H1 (cell line): ENCODE results near the gene TDRD9. TPM values are rescaled to one million over a fixed set of nuclear protein-coding genes. Genes with fewer than 3 reads are reported as not detected.

Experiments
- CTCF ChIA-PET: fragments of 300-600 bp; sonication (Branson Sonifier 250); formaldehyde crosslinking; loops from one replicate; lab custom pipeline; 2021; ENCODE audit not compliant: partially characterized antibody; lab: Charles Lee
- POLR2A ChIA-PET: fragments of 300-600 bp; sonication (Branson Sonifier 250); formaldehyde crosslinking; loops from one replicate; lab custom pipeline; 2021; ENCODE audit warnings: inconsistent platforms; ENCODE audit not compliant: partially characterized antibody; lab: Charles Lee
- DNase-seq, 2 experiments: peaks; one replicate each; pipeline versions ENCODE4 v3.0.0 to v3.0.0-alpha.2; 2010 to 2022; ENCODE audit warnings: low spot score in 2 of 2, low read depth in 1 of 2, mixed read lengths in 1 of 2
- FAIRE-seq: peaks from 2 replicates; lab custom pipeline; 2011; peaks lifted over from hg19 to GRCh38; lab: Jason Lieb, UNC
- H2AFZ ChIP-seq: 2 replicates; pipeline ENCODE4 v1.8.1; 2012; ENCODE audit warnings: low read length, inconsistent platforms
- H2AK5ac ChIP-seq: 2 replicates; pipeline ENCODE4 v1.6.1; 2013; ENCODE audit warnings: low read depth, low read length
- H2BK120ac ChIP-seq: replicated peaks from 2 replicates; pipeline ENCODE3; 2013; ENCODE audit warnings: low read depth, low read length, inconsistent platforms
- H2BK12ac ChIP-seq: 2 replicates; pipeline ENCODE4 v1.6.1; 2013; ENCODE audit warnings: low read depth, low read length
- H2BK15ac ChIP-seq: 2 replicates; pipeline ENCODE4 v1.6.1; 2013; ENCODE audit warnings: low read length
- H2BK20ac ChIP-seq: 2 replicates; pipeline ENCODE4 v1.6.1; 2013; ENCODE audit warnings: low read length
- H2BK5ac ChIP-seq: 2 replicates; pipeline ENCODE4 v1.6.1; 2013; ENCODE audit warnings: low read depth, low read length
- H3K14ac ChIP-seq: 2 replicates; pipeline ENCODE4 v1.6.1; 2013; ENCODE audit warnings: inconsistent platforms; ENCODE audit not compliant: insufficient read length
- H3K18ac ChIP-seq: 2 replicates; pipeline ENCODE4 v1.6.1; 2013; ENCODE audit warnings: low read length; ENCODE audit errors: extremely low read depth
- H3K23ac ChIP-seq: 2 replicates; pipeline ENCODE4 v1.6.1; 2013; ENCODE audit warnings: inconsistent platforms; ENCODE audit not compliant: insufficient read length
- H3K23me2 ChIP-seq: 2 replicates; pipeline ENCODE4 v1.6.1; 2013; ENCODE audit warnings: low read depth, low read length
- H3K27ac ChIP-seq: 2 replicates; pipeline ENCODE4 v1.6.1; 2011; ENCODE audit warnings: low read depth, low read length, inconsistent platforms
- H3K27me3 ChIP-seq, 4 experiments: replicated peaks in 1 of 4; 1 replicate in 1 of 4; 2 replicates in 3 of 4; pipeline versions ENCODE4 v1.6.1 to v1.8.1; 2011 to 2013; ENCODE audit warnings: low read length in 3 of 4, mild to moderate bottlenecking in 3 of 4, inconsistent platforms in 2 of 4, mixed read lengths in 2 of 4, moderate library complexity in 1 of 4; ENCODE audit not compliant: control insufficient read depth in 3 of 4, insufficient read depth in 3 of 4; ENCODE audit errors: extremely low read depth in 1 of 4
- H3K36me3 ChIP-seq, 4 experiments: 2 replicates each; pipeline versions ENCODE4 v1.6.1 to v1.8.1; 2011 to 2013; ENCODE audit warnings: mild to moderate bottlenecking in 4 of 4, low read length in 3 of 4, moderate library complexity in 2 of 4, control low read depth in 1 of 4, inconsistent platforms in 1 of 4; ENCODE audit not compliant: insufficient read depth in 4 of 4, control insufficient read depth in 2 of 4
- H3K4ac ChIP-seq: replicated peaks from 2 replicates; pipeline ENCODE3; 2013; ENCODE audit warnings: low read length, low read depth, mixed read lengths, inconsistent platforms; ENCODE audit not compliant: insufficient read length
- H3K4me1 ChIP-seq, 4 experiments: replicated peaks in 1 of 4; 1 replicate in 1 of 4; 2 replicates in 3 of 4; pipeline versions ENCODE4 v1.6.1 to v1.8.1; 2011 to 2013; ENCODE audit warnings: low read length in 3 of 4, inconsistent platforms in 2 of 4, mixed read lengths in 1 of 4; ENCODE audit not compliant: insufficient read depth in 4 of 4, control insufficient read depth in 3 of 4
- H3K4me2 ChIP-seq, 2 experiments: 2 replicates each; pipeline versions ENCODE4 v1.6.1 to v1.8.1; 2011 to 2013; ENCODE audit warnings: low read depth in 2 of 2, low read length in 2 of 2, control low read depth in 1 of 2, inconsistent platforms in 1 of 2, mild to moderate bottlenecking in 1 of 2; ENCODE audit not compliant: insufficient read depth in 1 of 2
- H3K4me3 ChIP-seq, 4 experiments: fragments of 200-600, 300-600 bp in 1 of 4; sonication (generic), shearing (Covaris generic), sonication (Bioruptor Twin) in 1 of 4; 2 replicates each; pipeline versions ENCODE4 v1.5.1 to v1.8.1; 2011 to 2016; ENCODE audit warnings: low read length in 4 of 4, low read depth in 3 of 4, control low read depth in 2 of 4, inconsistent platforms in 2 of 4, mild to moderate bottlenecking in 2 of 4, mixed read lengths in 1 of 4, moderate library complexity in 1 of 4; ENCODE audit not compliant: insufficient read depth in 2 of 4; ENCODE audit errors: extremely low read depth in 1 of 4
- H3K56ac ChIP-seq: replicated peaks from 2 replicates; pipeline ENCODE3; 2013; ENCODE audit warnings: low read depth, mild to moderate bottlenecking, mixed read lengths, low read length, inconsistent platforms; ENCODE audit not compliant: insufficient read length
- H3K79me1 ChIP-seq: 2 replicates; pipeline ENCODE4 v1.6.1; 2013; ENCODE audit warnings: low read depth, low read length, control low read depth
- H3K79me2 ChIP-seq, 2 experiments: 2 replicates each; pipeline versions ENCODE4 v1.6.1 to v1.8.1; 2012 to 2013; ENCODE audit warnings: low read length in 2 of 2, mild to moderate bottlenecking in 2 of 2, inconsistent platforms in 1 of 2; ENCODE audit not compliant: insufficient read depth in 2 of 2, control insufficient read depth in 1 of 2
- H3K9ac ChIP-seq, 4 experiments: replicated peaks in 1 of 4; 1 replicate in 1 of 4; 2 replicates in 3 of 4; pipeline versions ENCODE4 v1.6.1 to v1.8.1; 2011 to 2013; ENCODE audit warnings: low read depth in 3 of 4, low read length in 3 of 4, control low read depth in 2 of 4, mild to moderate bottlenecking in 2 of 4, moderate library complexity in 2 of 4, inconsistent platforms in 1 of 4; ENCODE audit errors: extremely low read depth in 1 of 4
- H3K9me3 ChIP-seq, 2 experiments: 2 replicates each; pipeline versions ENCODE4 v1.6.1 to v1.8.1; 2012 to 2013; ENCODE audit warnings: mild to moderate bottlenecking in 2 of 2, moderate library complexity in 2 of 2, control low read depth in 1 of 2, inconsistent platforms in 1 of 2, low read depth in 1 of 2, low read length in 1 of 2, mixed read lengths in 1 of 2; ENCODE audit not compliant: insufficient read depth in 2 of 2
- H4K20me1 ChIP-seq, 2 experiments: replicated peaks in 1 of 2; 2 replicates each; pipeline versions ENCODE3 to v1.8.1; 2011 to 2013; ENCODE audit warnings: inconsistent platforms in 2 of 2, low read length in 2 of 2, mild to moderate bottlenecking in 1 of 2; ENCODE audit not compliant: insufficient read depth in 2 of 2, control insufficient read depth in 1 of 2
- H4K5ac ChIP-seq: 2 replicates; pipeline ENCODE4 v1.6.1; 2013; ENCODE audit warnings: low read length, low read depth, mixed read lengths, inconsistent platforms; ENCODE audit not compliant: insufficient read length
- H4K8ac ChIP-seq: 2 replicates; pipeline ENCODE4 v1.8.0; 2013; ENCODE audit warnings: mild to moderate bottlenecking, moderate library complexity, low read length, inconsistent platforms; ENCODE audit not compliant: insufficient read depth; ENCODE audit errors: extremely low read depth
- H4K91ac ChIP-seq: replicated peaks from 2 replicates; pipeline ENCODE3; 2013; ENCODE audit warnings: low read length, mixed read lengths, inconsistent platforms; ENCODE audit not compliant: insufficient read length
- CHD7 ChIP-seq: fragments of 300-600 bp; sonication (generic); IDR thresholded peaks from 2 replicates; pipeline ENCODE4 v1.7.1; 2012; ENCODE audit warnings: low read length, moderate library complexity, mild to moderate bottlenecking, inconsistent platforms; ENCODE audit not compliant: insufficient replicate concordance
- WGBS, 2 experiments: shearing (Covaris generic) in 1 of 2; methylation state at CpG; one replicate each; pipeline versions ENCODE4 v1.1.6 to v1.1.7; 2013 to 2015; ENCODE audit warnings: low lambda C conversion rate in 2 of 2, mixed read lengths in 2 of 2, inconsistent platforms in 1 of 2, low coverage in 1 of 2, missing lambda C conversion rate in 1 of 2; ENCODE audit not compliant: insufficient replicate concordance in 2 of 2, insufficient coverage in 1 of 2, insufficient read length in 1 of 2; ENCODE audit errors: extremely low coverage in 1 of 2, missing lambda C conversion rate in 1 of 2; 5-methylcytosine and 5-hydroxymethylcytosine counted together
- polyA plus RNA-seq, 7 experiments: library from polyadenylated mRNA; depleted of rRNA in 3 of 7; stranded (reverse) in 5 of 7; unstranded in 2 of 7; fragments of >200 nt in 5 of 7; fragments of 200-250 nt in 2 of 7; gene quantifications; 1 replicate in 5 of 7; 2 replicates in 1 of 7; 4 replicates in 1 of 7; pipeline versions ENCODE4 v1.2.1 to v1.2.3, GENCODE V29; 2011 to 2013; ENCODE audit warnings: missing spikeins in 2 of 7, mixed read lengths in 2 of 7
- total RNA-seq: library from RNA; stranded (reverse); fragmentation: NEBNext Ultra II Directional; extraction: Animal tissue kit (Norgen Biotek cat#: 25700); gene quantifications from 2 replicates; pipeline ENCODE4 v1.2.1, GENCODE V29; 2021

TDRD9 gene
- total and polyA plus RNA-seq, 2 of the 8 experiments (the other 6 are each of a cell fraction or from before 2014, with no cell fraction given), result not detected

GRCh38 chr14:103883263-103883523 is 45.1 kb upstream of the TDRD9 start:
- Histone ChIP-seq H3K14ac (no peak overlapping the region), H3K4me2 (no peak overlapping the region), H4K20me1 (peaks cover 0 to 1% of the 10 kb centered on the region in 2 experiments), H3K56ac (no peak overlapping the region), H2BK12ac (no peak overlapping the region), H3K36me3 (no peaks in the 10 kb centered on the region), H3K9ac (no peak overlapping the region), H2BK5ac (no peak overlapping the region), H3K27me3 (no peaks in the 10 kb centered on the region), H3K23ac (no peak overlapping the region), H4K5ac (no peak overlapping the region), H4K8ac (no peak overlapping the region), H4K91ac (no peak overlapping the region), H3K79me1 (no peaks in the 10 kb centered on the region), H3K27ac (no peak overlapping the region), H2BK20ac (no peak overlapping the region), H3K4me3 (no peak overlapping the region), H3K18ac (no peak overlapping the region), H3K4me1 (peaks cover 11 to 23% (median 16%) of the 10 kb centered on the region in 4 experiments), H3K9me3 (no peaks in the 10 kb centered on the region), H2AK5ac (no peak overlapping the region), H3K23me2 (no peaks in the 10 kb centered on the region), H2BK120ac (no peak overlapping the region), H3K4ac (no peak overlapping the region), H2AFZ (no peak overlapping the region), H2BK15ac (no peak overlapping the region), H3K79me2 (no peaks in the 10 kb centered on the region)
- WGBS, 2 experiments, result 89% methylated on average over 3 of the region's 3 CpGs; no CpG with 5 or more reads in 1 of the 2 experiments
- FAIRE-seq, result no peak
- DNase-seq, result no peak
- ChIA-PET CTCF (interaction anchor here (0.6 to 3.3 kb wide), 4 partner anchors 18 to 74 kb away, joined by 3 to 16 read pairs (median 9); no protein-coding TSS in a partner anchor), POLR2A (interaction anchor here (1.7 kb wide), 1 partner anchor 11 kb away, joined by 3 read pairs; no protein-coding TSS in a partner anchor)
- no peak for TF ChIP-seq CHD7
